HPDE6-E6E7 (cell line): ENCODE data around the gene MDH1B.

Experiments
- DNase-seq: peaks from one replicate; pipeline ENCODE4 v3.0.0; 2011; ENCODE audit warnings: missing footprints; ENCODE audit errors: extremely low spot score

Gene MDH1B

GRCh38 chr2:206693399-206694137 is 71.6 kb downstream of the MDH1B start:
- peak; percentile 34 for DNase-seq

DNA sequence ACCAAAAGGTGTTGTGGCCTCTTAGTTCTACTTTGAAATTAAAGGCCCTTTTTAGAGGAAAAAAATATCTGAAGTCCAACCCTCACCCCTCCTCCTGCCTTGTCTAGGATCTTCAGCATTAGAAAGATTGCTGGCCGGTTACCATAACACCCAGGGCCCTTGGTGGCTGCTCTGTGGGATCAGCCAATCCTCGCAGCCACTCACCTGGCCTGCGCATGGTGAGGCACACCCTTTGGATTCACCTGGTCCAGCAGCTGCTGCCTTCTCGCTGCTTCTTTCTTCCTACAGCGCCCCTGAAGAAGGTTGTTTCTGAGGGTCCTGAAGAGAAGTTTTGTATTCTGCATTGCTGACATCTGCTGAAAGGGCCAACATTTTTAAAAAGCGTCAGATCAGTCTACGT is 72.2 kb downstream of the MDH1B start:
- DNase-seq = no peak

- DNase-seq = no peak
These were observed 76.1 kb downstream of the MDH1B start for GRCh38 chr2:206688990-206689389.

DNA sequence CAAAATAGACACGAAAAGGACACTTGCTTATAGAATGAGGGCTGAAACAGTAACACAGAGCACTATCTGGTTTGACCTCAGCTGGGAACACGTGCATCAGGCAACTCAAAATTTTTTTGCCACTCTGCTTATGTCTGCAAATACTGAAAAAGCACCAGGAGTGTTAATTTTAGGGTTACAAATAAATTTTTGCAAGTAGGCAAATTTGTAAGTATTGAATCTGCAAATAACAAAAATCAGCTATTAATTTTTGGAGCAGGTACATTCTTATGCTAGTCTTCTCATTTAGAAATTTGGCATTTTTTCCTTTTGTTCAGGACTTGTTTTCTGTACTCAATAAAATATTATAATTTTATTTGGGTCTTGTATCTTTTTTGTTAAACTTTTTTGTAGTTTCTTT is 76.7 kb downstream of the MDH1B start:
- no peak for DNase-seq
